ENCODE results near the gene GOPC.

GRCh38 chr6:117557951-117558350, 44.4 kb downstream of the GOPC start:
- TF ChIP-seq POLR2A (IDR thresholded peaks at IDR 0.05; ENCODE audit: low read length), result no peak
- no peak for TF ChIP-seq GATA1 (IDR thresholded peaks at IDR 0.05; ENCODE audit: low read depth, low read length)

Data from erythroblast (primary cell).